Keratinocyte (primary cell): Measurements from ENCODE around the gene CWH43. TPM values are rescaled to one million over a fixed set of nuclear protein-coding genes. Genes with fewer than 3 reads are reported as not detected.

Source experiments
- DNase-seq: peaks from one replicate; pipeline ENCODE4 v3.0.0-alpha.2; 2011; ENCODE audit warnings: low read depth, missing footprints, low spot score
- FAIRE-seq: peaks from 2 replicates; lab custom pipeline; 2011; peaks lifted over from hg19 to GRCh38; lab: Jason Lieb, UNC
- H2AFZ ChIP-seq: 2 replicates; pipeline ENCODE4 v1.6.0; 2012; ENCODE audit warnings: low read length, control low read depth, inconsistent platforms; ENCODE audit not compliant: control insufficient read depth
- H3K27ac ChIP-seq: 2 replicates; pipeline ENCODE4 v1.5.1; 2011; ENCODE audit warnings: low read length; ENCODE audit not compliant: control insufficient read depth, insufficient read depth
- H3K27me3 ChIP-seq: 3 replicates; pipeline ENCODE4 v1.6.0; 2011; ENCODE audit warnings: low read length; ENCODE audit not compliant: control insufficient read depth, insufficient read depth; ENCODE audit errors: extremely low read depth
- H3K36me3 ChIP-seq, 2 experiments: 2 replicates in 1 of 2; 3 replicates in 1 of 2; pipeline ENCODE4 v1.5.1; 2011; ENCODE audit warnings: low read length in 2 of 2, mild to moderate bottlenecking in 1 of 2; ENCODE audit not compliant: control insufficient read depth in 2 of 2, insufficient read depth in 2 of 2; ENCODE audit errors: extremely low read depth in 1 of 2
- H3K4me1 ChIP-seq: 3 replicates; pipeline ENCODE4 v1.5.1; 2011; ENCODE audit warnings: low read length; ENCODE audit not compliant: control insufficient read depth, insufficient read depth; ENCODE audit errors: extremely low read depth
- H3K4me2 ChIP-seq: 3 replicates; pipeline ENCODE4 v1.6.0; 2011; ENCODE audit warnings: low read depth, low read length; ENCODE audit not compliant: control insufficient read depth, insufficient read depth; ENCODE audit errors: extremely low read depth
- H3K4me3 ChIP-seq, 3 experiments: fragments of 200-600 bp in 1 of 3; sonication (generic) in 1 of 3; 2 replicates in 2 of 3; 3 replicates in 1 of 3; pipeline ENCODE4 v1.5.1; 2011 to 2016; ENCODE audit warnings: low read length in 3 of 3, mild to moderate bottlenecking in 3 of 3, control low read depth in 2 of 3, inconsistent platforms in 1 of 3, low read depth in 1 of 3, mixed read lengths in 1 of 3, mixed run types in 1 of 3, moderate library complexity in 1 of 3; ENCODE audit not compliant: control insufficient read depth in 2 of 3, insufficient read depth in 2 of 3; ENCODE audit errors: extremely low read depth in 1 of 3
- H3K79me2 ChIP-seq: 2 replicates; pipeline ENCODE4 v1.6.0; 2012; ENCODE audit warnings: low read length; ENCODE audit not compliant: control insufficient read depth, insufficient read depth
- H3K9ac ChIP-seq: 3 replicates; pipeline ENCODE4 v1.6.0; 2011; ENCODE audit warnings: low read length; ENCODE audit not compliant: control insufficient read depth, insufficient read depth; ENCODE audit errors: extremely low read depth
- H3K9me1 ChIP-seq: 3 replicates; pipeline ENCODE4 v1.6.0; 2011; ENCODE audit warnings: low read length; ENCODE audit not compliant: control insufficient read depth, insufficient read depth; ENCODE audit errors: extremely low read depth
- H3K9me3 ChIP-seq: 2 replicates; pipeline ENCODE4 v1.5.1; 2012; ENCODE audit warnings: low read depth, low read length; ENCODE audit not compliant: control insufficient read depth
- H4K20me1 ChIP-seq: 3 replicates; pipeline ENCODE4 v1.6.0; 2011; ENCODE audit warnings: low read length; ENCODE audit not compliant: control insufficient read depth, insufficient read depth; ENCODE audit errors: extremely low read depth
- CTCF ChIP-seq, 3 experiments: IDR thresholded peaks in 1 of 3; conservative IDR thresholded peaks in 1 of 3; optimal IDR thresholded peaks in 1 of 3; 2 replicates in 2 of 3; 3 replicates in 1 of 3; pipeline versions ENCODE3 to v1.5.1; 2011; ENCODE audit warnings: low read length in 3 of 3, mild to moderate bottlenecking in 3 of 3, moderate library complexity in 2 of 3, control low read depth in 1 of 3, inconsistent platforms in 1 of 3; ENCODE audit not compliant: insufficient read depth in 2 of 3; ENCODE audit errors: extremely low read depth in 1 of 3
- EZH2 ChIP-seq: IDR thresholded peaks from one replicate; pipeline ENCODE4 v1.6.1; 2012; ENCODE audit warnings: inconsistent platforms, mild to moderate bottlenecking, low read length, moderate library complexity
- dilution Hi-C: fragments of 300-500 bp; cut with MboI; formaldehyde crosslinking; loops from one replicate; pipeline ENCODE4 v1.7.0; 2020; ENCODE audit warnings: low sequenced_read_pairs; ENCODE audit not compliant: extremely low pct_ligation_motif_present
- polyA plus RNA-seq, 5 experiments: library from polyadenylated mRNA; depleted of rRNA in 3 of 5; stranded (reverse) in 3 of 5; stranded (forward) in 1 of 5; unstranded in 1 of 5; fragments of >200 nt; gene quantifications; 1 replicate in 1 of 5; 2 replicates in 3 of 5; 3 replicates in 1 of 5; pipeline versions ENCODE4 v1.2.1 to v1.2.3, GENCODE V29; 2011 to 2012; ENCODE audit warnings: missing spikeins in 2 of 5, low read depth in 1 of 5, low replicate concordance in 1 of 5

CWH43 gene
- polyA plus RNA-seq, 1 donor (not counting 4 experiments of a cell fraction or from before 2014, with no cell fraction given), result 10.9 TPM

DNA sequence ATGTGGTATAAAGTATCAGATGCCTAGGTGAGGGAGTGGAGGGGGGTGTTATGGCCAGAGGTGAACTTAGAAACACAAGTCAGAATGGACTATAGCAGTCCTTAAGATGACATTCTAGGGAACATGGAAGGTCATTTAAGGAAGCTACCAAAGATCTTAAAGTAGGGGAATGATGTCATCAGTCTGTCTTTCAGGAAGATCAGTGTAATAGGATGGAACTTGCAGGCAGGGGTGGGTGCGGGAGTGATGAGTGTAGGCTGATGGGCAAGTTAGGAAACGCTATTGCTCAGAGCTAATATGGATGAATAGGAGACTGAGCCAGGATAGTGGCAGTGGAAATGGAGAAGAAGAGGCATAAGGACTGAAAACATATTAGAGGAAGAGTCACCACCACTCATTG is 27.5 kb upstream of the CWH43 start:
- Histone ChIP-seq H3K4me3 (no peak overlapping the region), H4K20me1 (no peaks in the 10 kb centered on the region), H3K9me1 (no peaks in the 10 kb centered on the region), H3K27ac (no peak overlapping the region), H3K27me3 (no peaks in the 10 kb centered on the region), H3K4me2 (no peak overlapping the region), H2AFZ (no peak overlapping the region), H3K79me2 (no peaks in the 10 kb centered on the region), H3K9me3 (no peaks in the 10 kb centered on the region), H3K36me3 (no peaks in the 10 kb centered on the region), H3K9ac (no peak overlapping the region), H3K4me1 (peaks cover 30% of the 10 kb centered on the region)
- dilution Hi-C loops, result no loop called here
- FAIRE-seq (no peak), DNase-seq (no peak)
- no peak for TF ChIP-seq CTCF (optimal IDR thresholded peaks at IDR 0.05 in 1 of 3, IDR thresholded peaks at IDR 0.05 in 1 of 3, conservative IDR thresholded peaks at IDR 0.05 in 1 of 3; ENCODE audit: extremely low read depth in 1 of 3, insufficient read depth in 2 of 3, low read length in 3 of 3)
- TF ChIP-seq EZH2, result no peak

- Histone ChIP-seq H3K9ac (no peak overlapping the region), H3K27ac (peak overlapping the region; percentile 50)
Observed at GRCh38 chr4:48960988-48961635, 25.0 kb upstream of the CWH43 start.

More at GRCh38 chr4:48960988-48961635, 25.0 kb upstream of the CWH43 start:
- DNase-seq, result no peak
- Histone ChIP-seq H3K36me3 (no peaks in the 10 kb centered on the region), H3K79me2 (no peaks in the 10 kb centered on the region), H3K4me3 (no peak overlapping the region), H2AFZ (no peak overlapping the region), H3K4me1 (peaks cover 10% of the 10 kb centered on the region), H4K20me1 (no peaks in the 10 kb centered on the region), H3K4me2 (no peak overlapping the region), H3K9me3 (no peaks in the 10 kb centered on the region), H3K27me3 (no peaks in the 10 kb centered on the region), H3K9me1 (no peaks in the 10 kb centered on the region)
- FAIRE-seq, result peak; percentile 80
- TF ChIP-seq CTCF (optimal IDR thresholded peaks at IDR 0.05 in 1 of 3, IDR thresholded peaks at IDR 0.05 in 1 of 3, conservative IDR thresholded peaks at IDR 0.05 in 1 of 3; ENCODE audit: extremely low read depth in 1 of 3, insufficient read depth in 2 of 3, low read length in 3 of 3), result no peak
- no peak for TF ChIP-seq EZH2
- dilution Hi-C loops, result no loop called here
